Measurements from ENCODE around the gene FPGS. TPM values are rescaled to one million over a fixed set of nuclear protein-coding genes. Genes with fewer than 3 reads are reported as not detected.

Gene FPGS
- total and polyA plus RNA-seq, 11 donors, result 36.8 to 55.1 (median 41.5) TPM

DNA sequence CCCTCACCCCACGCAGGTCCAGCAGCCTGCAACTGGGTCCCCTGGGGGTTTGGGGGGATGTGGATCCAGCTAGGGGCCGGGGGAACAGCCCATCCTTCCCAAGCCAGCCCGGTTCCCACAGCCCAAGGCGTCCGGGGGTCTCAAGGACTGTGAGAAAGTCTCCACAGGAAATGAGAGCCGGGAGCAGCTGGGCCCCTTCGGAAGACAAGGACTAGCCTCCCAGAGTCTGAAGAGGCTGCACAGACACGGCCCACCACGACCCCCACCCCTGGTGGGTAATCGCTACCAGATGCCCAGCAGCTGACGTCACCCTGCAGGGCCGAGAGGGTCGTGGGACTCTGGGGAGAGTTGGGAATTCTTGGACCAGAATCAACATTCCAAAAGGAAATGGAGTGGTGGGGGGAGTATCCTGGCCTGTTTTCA lies 34.8 kb upstream of the FPGS start:
- H3K27ac ChIP-seq, result peak overlapping the region; percentile 70 to 96 (median 84)
- peaks cover 0 to 18% (median 5%) of the 10 kb centered on the region in 9 donors for H3K36me3 ChIP-seq
- intact Hi-C loops (cut with DNase I), result loop anchor here in 2 of 10 donors (2.0 to 10.0 kb wide), 2 partner anchors 15 to 87 kb away; partner anchors contain the start of gene ENG (in 1 of the 2)
- no peaks in the 10 kb centered on the region for H3K9me3 ChIP-seq
- ATAC-seq, result no peak
- peaks cover 5 to 85% (median 46%) of the 10 kb centered on the region in 12 donors for H3K4me1 ChIP-seq
- TF ChIP-seq, protein P1, sequence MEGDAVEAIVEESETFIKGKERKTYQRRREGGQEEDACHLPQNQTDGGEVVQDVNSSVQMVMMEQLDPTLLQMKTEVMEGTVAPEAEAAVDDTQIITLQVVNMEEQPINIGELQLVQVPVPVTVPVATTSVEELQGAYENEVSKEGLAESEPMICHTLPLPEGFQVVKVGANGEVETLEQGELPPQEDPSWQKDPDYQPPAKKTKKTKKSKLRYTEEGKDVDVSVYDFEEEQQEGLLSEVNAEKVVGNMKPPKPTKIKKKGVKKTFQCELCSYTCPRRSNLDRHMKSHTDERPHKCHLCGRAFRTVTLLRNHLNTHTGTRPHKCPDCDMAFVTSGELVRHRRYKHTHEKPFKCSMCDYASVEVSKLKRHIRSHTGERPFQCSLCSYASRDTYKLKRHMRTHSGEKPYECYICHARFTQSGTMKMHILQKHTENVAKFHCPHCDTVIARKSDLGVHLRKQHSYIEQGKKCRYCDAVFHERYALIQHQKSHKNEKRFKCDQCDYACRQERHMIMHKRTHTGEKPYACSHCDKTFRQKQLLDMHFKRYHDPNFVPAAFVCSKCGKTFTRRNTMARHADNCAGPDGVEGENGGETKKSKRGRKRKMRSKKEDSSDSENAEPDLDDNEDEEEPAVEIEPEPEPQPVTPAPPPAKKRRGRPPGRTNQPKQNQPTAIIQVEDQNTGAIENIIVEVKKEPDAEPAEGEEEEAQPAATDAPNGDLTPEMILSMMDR (IDR thresholded peaks at IDR 0.05), result no peak
- TF ChIP-seq POLR2A (IDR thresholded peaks at IDR 0.05), result no peak
- peak overlapping the region in 11 of 12 donors; percentile 12 to 89 (median 69) for H3K4me3 ChIP-seq
- no peaks in the 10 kb centered on the region for H3K27me3 ChIP-seq
- peak; percentile 56 to 78 (median 64) for DNase-seq
- 32 to 47% (median 36%) methylated on average over 5 to 13 of the region's 13 CpGs for WGBS, 4 donors

DNA sequence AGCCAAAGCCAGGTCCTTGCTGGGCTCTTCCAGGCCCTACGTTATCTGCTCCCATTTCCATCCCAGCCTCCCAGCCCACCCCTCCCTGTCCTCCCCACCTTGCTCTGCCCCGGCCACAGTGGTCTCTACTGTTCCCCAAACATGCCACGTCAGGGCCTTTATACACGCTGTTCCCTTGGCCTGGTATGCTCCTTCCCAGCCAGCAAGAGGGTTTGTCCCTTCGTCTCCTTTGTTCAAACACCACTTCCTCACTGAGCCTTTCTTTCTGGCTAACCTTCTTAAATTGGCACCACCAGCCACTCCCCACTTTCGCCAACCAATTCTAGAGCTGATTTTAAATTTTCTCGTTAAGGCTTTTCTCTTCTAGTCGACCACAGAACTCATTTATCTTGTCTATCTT lies 34.0 kb upstream of the FPGS start:
- H3K27me3 ChIP-seq, result no peaks in the 10 kb centered on the region
- peaks cover 0 to 83% (median 40%) of the 10 kb centered on the region in 12 donors for H3K4me1 ChIP-seq
- no peaks in the 10 kb centered on the region for H3K9me3 ChIP-seq
- intact Hi-C loops (cut with DNase I), result loop anchor here in 1 of 10 donors (10.0 kb wide), 1 partner anchor 86 kb away; the partner anchor contains the start of gene ENG
- H3K4me3 ChIP-seq, result peak overlapping the region in 10 of 12 donors; percentile 13 to 89 (median 72)
- DNase-seq (no peak), ATAC-seq (no peak)
- TF ChIP-seq POLR2A (IDR thresholded peaks at IDR 0.05), result no peak
- TF ChIP-seq, protein P1 (IDR thresholded peaks at IDR 0.05), result no peak
- peak overlapping the region; percentile 70 to 96 (median 84) for H3K27ac ChIP-seq
- peaks cover 0 to 20% (median 10%) of the 10 kb centered on the region in 9 donors for H3K36me3 ChIP-seq
- WGBS, 4 donors, result 50 to 67% (median 58%) methylated on average over 8 of the region's 8 CpGs

DNA sequence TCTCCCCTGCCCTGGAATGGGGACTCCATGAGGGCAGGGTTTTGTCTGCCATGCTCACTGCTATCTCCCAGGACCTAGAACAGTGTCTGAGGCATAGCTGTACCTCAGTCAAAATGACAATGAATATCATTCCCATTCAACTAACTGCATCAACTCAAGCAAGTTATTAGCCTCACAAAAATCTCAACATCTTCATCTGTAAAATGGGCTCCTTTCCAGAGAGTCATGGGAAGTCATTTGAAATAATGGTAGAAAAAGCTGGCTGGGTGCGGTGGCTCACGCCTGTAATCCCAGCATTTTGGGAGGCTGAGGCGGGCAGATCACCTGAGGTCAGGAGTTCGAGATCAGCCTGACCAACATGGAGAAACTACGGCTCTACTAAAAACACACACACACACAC lies 33.6 kb upstream of the FPGS start:
- H3K4me3 ChIP-seq, result peak overlapping the region in 10 of 12 donors; percentile 33 to 89 (median 72)
- peaks cover 0 to 83% (median 36%) of the 10 kb centered on the region in 12 donors for H3K4me1 ChIP-seq

More for the DNA sequence above, 33.6 kb upstream of the FPGS start:
- H3K27ac ChIP-seq, result peak overlapping the region; percentile 70 to 96 (median 84)
- ATAC-seq, result no peak
- H3K9me3 ChIP-seq, result no peaks in the 10 kb centered on the region
- intact Hi-C loops (cut with DNase I), result loop anchor here in 1 of 10 donors (10.0 kb wide), 1 partner anchor 86 kb away; the partner anchor contains the start of gene ENG
- TF ChIP-seq, protein P1 (IDR thresholded peaks at IDR 0.05), result no peak
- TF ChIP-seq POLR2A (IDR thresholded peaks at IDR 0.05), result no peak
- no peak for DNase-seq
- H3K36me3 ChIP-seq, result peaks cover 0 to 24% (median 10%) of the 10 kb centered on the region in 9 donors
- 61 to 80% (median 76%) methylated on average over 5 of the region's 5 CpGs for WGBS, 4 donors
- H3K27me3 ChIP-seq, result no peaks in the 10 kb centered on the region
